Urothelium cell line (cell line): ENCODE measurements around the gene ACADVL.

Source experiments
- DNase-seq: peaks from one replicate; pipeline ENCODE4 v3.0.0; 2011; ENCODE audit warnings: low spot score, mixed read lengths
- FAIRE-seq: peaks from 2 replicates; lab custom pipeline; 2011; peaks lifted over from hg19 to GRCh38; lab: Jason Lieb, UNC

The ACADVL gene

GRCh38 chr17:7191069-7191468 is 28.7 kb upstream of the ACADVL start:
- FAIRE-seq (no peak), DNase-seq (no peak)

GRCh38 chr17:7191571-7192270 is 28.0 kb upstream of the ACADVL start:
- no peak for FAIRE-seq
- peak; percentile 58 for DNase-seq

GRCh38 chr17:7192271-7192937 is 27.3 kb upstream of the ACADVL start:
- no peak for DNase-seq
- no peak for FAIRE-seq

GRCh38 chr17:7195971-7196370 is 23.8 kb upstream of the ACADVL start:
- DNase-seq (no peak), FAIRE-seq (no peak)

- DNase-seq (no peak), FAIRE-seq (no peak)
Measured at GRCh38 chr17:7196651-7197401, 22.9 kb upstream of the ACADVL start.

- no peak for DNase-seq
- no peak for FAIRE-seq
Measured at GRCh38 chr17:7203391-7203790, 16.3 kb upstream of the ACADVL start.

- no peak for DNase-seq
- no peak for FAIRE-seq
Measured at GRCh38 chr17:7204336-7204735, 15.4 kb upstream of the ACADVL start.

- FAIRE-seq (no peak), DNase-seq (no peak)
Measured at GRCh38 chr17:7204828-7205461, 14.8 kb upstream of the ACADVL start.

- no peak for FAIRE-seq
- no peak for DNase-seq
Measured at GRCh38 chr17:7205561-7205960, 14.2 kb upstream of the ACADVL start.

GRCh38 chr17:7207120-7208001 is 12.4 kb upstream of the ACADVL start:
- FAIRE-seq (no peak), DNase-seq (no peak)

GRCh38 chr17:7208027-7208571 is 11.6 kb upstream of the ACADVL start:
- FAIRE-seq (no peak), DNase-seq (no peak)

- no peak for DNase-seq
- FAIRE-seq, result no peak
Measured at GRCh38 chr17:7208754-7209460, 10.8 kb upstream of the ACADVL start.

GRCh38 chr17:7211491-7212273 is 8.1 kb upstream of the ACADVL start:
- FAIRE-seq (no peak), DNase-seq (no peak)

GRCh38 chr17:7213895-7214299 is 5.8 kb upstream of the ACADVL start:
- DNase-seq, result peak; percentile 48
- no peak for FAIRE-seq

- FAIRE-seq (peak; percentile 42), DNase-seq (peak; percentile 92)
Measured at GRCh38 chr17:7214300-7215135, 5.2 kb upstream of the ACADVL start.

- FAIRE-seq (no peak), DNase-seq (no peak)
Measured at GRCh38 chr17:7215136-7215638, 4.6 kb upstream of the ACADVL start.

- DNase-seq (peak; percentile 39), FAIRE-seq (no peak)
Measured at GRCh38 chr17:7215652-7216180, 4.0 kb upstream of the ACADVL start.
